ENCODE measurements around the gene INPP4A. TPM values are rescaled to one million over a fixed set of nuclear protein-coding genes. Genes with fewer than 3 reads are reported as not detected.

The INPP4A gene
- total and polyA plus RNA-seq, 10 of the 15 experiments (the other 5 are each of a cell fraction or from before 2014, with no cell fraction given) = 4.7 to 62.3 (median 36.9) TPM

GRCh38 chr2:98463988-98464771 is 19.5 kb downstream of the INPP4A start (continued):
- TF ChIP-seq EZH2 (IDR thresholded peaks at IDR 0.05; ENCODE audit: borderline replicate concordance, control insufficient read depth, low read depth, low read length) (no peak), RELA (IDR thresholded peaks at IDR 0.05; ENCODE audit: borderline replicate concordance, partially characterized antibody) (no peak), MTA3 (IDR thresholded peaks at IDR 0.05; ENCODE audit: borderline replicate concordance, low read length) (no peak), TCF3 (IDR thresholded peaks at IDR 0.05; ENCODE audit: borderline replicate concordance, insufficient read depth, low read depth, low read length) (no peak), ZNF592 (IDR thresholded peaks at IDR 0.05) (peak; percentile 38; the same call in 1 of the 2 replicates), ZBTB33 (IDR thresholded peaks at IDR 0.05) (no peak), GABPA (IDR thresholded peaks at IDR 0.05; ENCODE audit: low read depth) (no peak), HDAC2 (IDR thresholded peaks at IDR 0.05) (no peak), ZBED1 (IDR thresholded peaks at IDR 0.05; ENCODE audit: borderline replicate concordance) (no peak), POLR2AphosphoS5 (IDR thresholded peaks at IDR 0.05; ENCODE audit: low read length) (peak; percentile 32; the same call in 1 of the 2 replicates), BMI1 (IDR thresholded peaks at IDR 0.05; ENCODE audit: borderline replicate concordance) (no peak), SPI1 (IDR thresholded peaks at IDR 0.05; ENCODE audit: borderline replicate concordance, insufficient read depth, low read depth, low read length) (peak; percentile 53; the same call in 1 of the 2 replicates), NFYA (IDR thresholded peaks at IDR 0.05; ENCODE audit: borderline replicate concordance, low read depth, low read length) (no peak), MTA2 (IDR thresholded peaks at IDR 0.05; ENCODE audit: low read depth) (no peak), E2F4 (IDR thresholded peaks at IDR 0.05; ENCODE audit: low read depth, low read length) (no peak), BHLHE40 (IDR thresholded peaks at IDR 0.05; ENCODE audit: borderline replicate concordance in 1 of 2, low read depth in 2 of 2, low read length in 1 of 2) (0 out of 4 replicates have a peak, but pooled peaks of 1 of the 2 experiments have one; percentile 5), EGR1 (IDR thresholded peaks at IDR 0.05; ENCODE audit: borderline replicate concordance in 1 of 2, low read depth in 2 of 2, low read length in 2 of 2) (no peak), KDM1A (IDR thresholded peaks at IDR 0.05; ENCODE audit: borderline replicate concordance) (no peak), ELK1 (IDR thresholded peaks at IDR 0.05; ENCODE audit: low read depth, low read length) (no peak), TBL1XR1 (IDR thresholded peaks at IDR 0.05; ENCODE audit: low read depth, low read length) (no peak), ZZZ3 (IDR thresholded peaks at IDR 0.05; ENCODE audit: control insufficient read depth, insufficient read length, low read depth) (no peak), ZNF207 (IDR thresholded peaks at IDR 0.05; ENCODE audit: borderline replicate concordance) (no peak)

Data from GM12878 (cell line).